NCI-H526 (cell line): ENCODE data around the gene PFDN5.

ENCODE experiments used
- DNase-seq, 2 experiments: peaks; one replicate each; lab custom pipeline; 2025; lab: John Stamatoyannopoulos, UW

PFDN5 gene

DNA sequence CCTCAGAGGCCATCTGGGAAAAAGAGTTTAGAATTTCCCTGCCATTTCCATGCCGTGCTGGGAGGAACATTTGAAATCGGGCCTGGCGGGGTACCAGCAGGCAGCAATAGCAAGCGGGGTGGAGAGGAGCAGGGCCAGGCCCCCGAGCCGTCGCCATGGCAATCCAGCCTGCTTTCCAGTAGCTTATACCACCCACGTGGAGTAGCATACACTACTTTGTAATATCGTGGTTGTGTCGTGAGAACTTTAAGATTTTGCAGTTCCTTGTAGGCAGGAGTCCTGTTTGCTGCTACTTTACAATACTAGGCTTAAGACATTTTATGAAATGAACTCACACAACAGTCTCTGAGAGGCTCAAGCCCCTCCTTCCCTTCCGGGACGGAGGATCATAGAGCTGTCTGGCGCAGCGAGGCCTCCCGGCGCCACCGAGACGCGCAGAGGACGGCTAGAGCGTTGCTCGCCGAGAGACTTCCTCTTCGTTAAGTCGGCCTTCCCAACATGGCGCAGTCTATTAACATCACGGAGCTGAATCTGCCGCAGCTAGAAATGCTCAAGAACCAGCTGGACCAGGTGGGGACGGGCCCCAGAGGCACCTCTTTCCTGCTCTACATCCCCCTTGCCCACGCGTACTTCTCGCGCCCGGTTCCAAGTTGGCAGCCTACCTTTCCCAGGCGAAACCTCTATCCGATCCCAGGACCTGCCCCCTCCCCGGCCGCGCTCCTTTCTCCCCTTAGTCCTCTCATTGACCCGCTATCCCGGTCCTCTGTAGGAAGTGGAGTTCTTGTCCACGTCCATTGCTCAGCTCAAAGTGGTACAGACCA, at the start of gene PFDN5:
Gene PFDN5 (plus strand): TSS at position 473 of the 821 bp plus-strand sequence. CDS start 26 bp downstream, at position 499.
- DNase-seq = peak; percentile 71 to 89

- peak; percentile 33 to 81 for DNase-seq
Observed at GRCh38 chr12:53251477-53252348, 43.6 kb upstream of the PFDN5 start.

DNA sequence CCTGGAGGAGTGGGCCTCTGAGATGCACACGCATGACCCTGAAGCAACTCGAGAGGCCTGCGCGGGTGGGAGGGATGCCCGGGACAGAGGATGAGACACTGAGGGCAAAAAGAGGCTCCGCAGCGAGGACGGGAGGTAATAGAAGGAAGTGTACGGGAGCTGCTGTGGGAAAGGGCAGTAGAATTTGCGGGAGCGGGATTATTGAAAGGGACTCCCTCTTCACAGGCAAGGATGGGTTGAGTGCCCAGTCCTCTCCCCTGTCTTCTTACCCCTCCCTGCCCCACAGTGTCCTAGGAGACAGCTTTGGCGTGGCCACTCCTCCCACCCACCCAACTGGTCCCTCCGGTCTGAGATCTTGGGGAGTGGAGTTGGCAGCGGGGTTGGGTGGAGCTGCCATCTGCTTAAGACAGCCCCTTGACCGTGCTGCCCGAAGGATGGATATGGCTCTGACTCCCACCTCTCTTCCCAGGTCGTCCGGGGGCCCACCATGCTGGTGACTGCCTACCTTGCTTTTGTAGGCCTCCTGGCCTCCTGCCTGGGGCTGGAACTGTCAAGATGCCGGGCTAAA, 42.9 kb upstream of the PFDN5 start:
- peak in 1 of 2 experiments; percentile 45 for DNase-seq

DNA sequence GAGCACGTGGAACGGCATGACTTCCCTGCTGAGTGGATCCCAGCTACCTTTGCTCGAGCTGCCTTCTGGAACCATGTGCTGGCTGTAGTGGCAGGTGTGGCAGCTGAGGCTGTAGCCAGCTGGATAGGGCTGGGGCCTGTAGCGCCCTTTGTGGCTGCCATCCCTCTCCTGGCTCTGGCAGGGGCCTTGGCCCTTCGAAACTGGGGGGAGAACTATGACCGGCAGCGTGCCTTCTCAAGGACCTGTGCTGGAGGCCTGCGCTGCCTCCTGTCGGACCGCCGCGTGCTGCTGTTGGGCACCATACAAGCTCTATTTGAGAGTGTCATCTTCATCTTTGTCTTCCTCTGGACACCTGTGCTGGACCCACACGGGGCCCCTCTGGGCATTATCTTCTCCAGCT, 42.0 kb upstream of the PFDN5 start:
- no peak for DNase-seq

- no peak for DNase-seq
Observed at GRCh38 chr12:53254816-53255545, 40.4 kb upstream of the PFDN5 start.

GRCh38 chr12:53255996-53256395, 39.3 kb upstream of the PFDN5 start:
- DNase-seq = no peak

DNA sequence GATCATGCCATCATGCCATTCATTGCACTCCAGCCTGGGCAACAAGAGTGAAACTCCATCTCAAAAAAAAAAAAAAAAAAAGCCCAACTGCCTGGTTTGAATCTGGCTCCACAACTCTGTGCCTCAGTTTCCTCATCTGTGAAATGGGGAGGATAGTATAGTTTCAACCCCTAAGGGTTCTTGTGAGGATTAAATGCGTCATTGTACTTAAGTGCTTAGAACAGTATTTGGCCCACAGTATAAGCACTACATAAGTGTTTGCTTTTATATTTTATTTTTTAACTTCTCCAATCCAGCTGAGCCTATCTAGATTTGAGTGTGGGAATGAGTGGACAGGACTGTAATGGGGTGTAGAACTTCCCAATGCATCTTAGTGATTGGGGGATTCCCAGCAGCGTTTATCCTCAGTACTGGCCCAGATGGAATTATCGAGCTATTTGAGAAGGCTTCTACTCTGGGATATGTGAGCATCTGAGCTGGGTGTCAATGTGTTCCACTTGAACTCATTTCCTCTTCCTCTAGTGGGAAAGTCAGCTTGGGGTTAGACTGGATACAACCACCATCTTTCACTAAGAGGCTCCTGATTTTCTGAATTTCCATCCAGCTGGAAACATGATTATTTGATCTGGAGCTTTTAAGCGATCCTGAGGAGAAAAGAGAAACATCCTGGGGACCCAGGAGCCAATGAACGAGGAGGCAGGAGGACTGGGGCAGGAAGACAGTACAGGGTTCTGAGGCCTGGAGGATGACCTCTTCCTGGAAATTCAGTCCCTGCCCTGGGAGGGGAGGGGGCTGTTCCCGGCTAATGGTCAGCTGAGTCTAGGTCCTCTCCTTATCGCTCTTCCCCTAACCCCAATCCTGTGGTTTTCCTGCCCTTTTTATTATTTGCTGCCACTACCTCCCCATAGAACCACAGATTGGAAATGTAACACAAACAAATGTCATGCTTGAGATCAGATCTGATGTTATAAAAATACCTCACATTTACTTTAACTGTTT, 36.5 kb upstream of the PFDN5 start:
- no peak for DNase-seq

- DNase-seq = no peak
Observed at GRCh38 chr12:53259891-53260290, 35.5 kb upstream of the PFDN5 start.

DNA sequence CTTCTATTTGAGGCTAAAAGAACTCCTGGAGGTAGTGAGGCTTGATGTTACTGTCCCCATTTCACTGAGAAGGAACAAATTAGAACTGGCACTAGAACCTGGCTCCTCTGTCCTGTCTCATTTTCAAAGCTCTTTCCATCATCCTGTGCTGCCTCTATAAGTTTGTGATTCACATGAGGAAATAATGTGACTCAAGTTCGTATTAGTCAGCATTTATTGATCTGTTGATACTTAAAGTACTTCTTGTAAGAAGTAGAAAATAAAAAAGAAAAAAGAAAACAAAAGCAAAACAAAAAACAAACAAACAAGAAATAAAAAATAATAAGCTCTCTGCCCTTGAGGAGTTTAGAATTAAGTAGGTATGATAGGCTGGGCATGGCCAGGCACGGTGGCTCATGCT, 29.6 kb upstream of the PFDN5 start:
- no peak for DNase-seq

DNA sequence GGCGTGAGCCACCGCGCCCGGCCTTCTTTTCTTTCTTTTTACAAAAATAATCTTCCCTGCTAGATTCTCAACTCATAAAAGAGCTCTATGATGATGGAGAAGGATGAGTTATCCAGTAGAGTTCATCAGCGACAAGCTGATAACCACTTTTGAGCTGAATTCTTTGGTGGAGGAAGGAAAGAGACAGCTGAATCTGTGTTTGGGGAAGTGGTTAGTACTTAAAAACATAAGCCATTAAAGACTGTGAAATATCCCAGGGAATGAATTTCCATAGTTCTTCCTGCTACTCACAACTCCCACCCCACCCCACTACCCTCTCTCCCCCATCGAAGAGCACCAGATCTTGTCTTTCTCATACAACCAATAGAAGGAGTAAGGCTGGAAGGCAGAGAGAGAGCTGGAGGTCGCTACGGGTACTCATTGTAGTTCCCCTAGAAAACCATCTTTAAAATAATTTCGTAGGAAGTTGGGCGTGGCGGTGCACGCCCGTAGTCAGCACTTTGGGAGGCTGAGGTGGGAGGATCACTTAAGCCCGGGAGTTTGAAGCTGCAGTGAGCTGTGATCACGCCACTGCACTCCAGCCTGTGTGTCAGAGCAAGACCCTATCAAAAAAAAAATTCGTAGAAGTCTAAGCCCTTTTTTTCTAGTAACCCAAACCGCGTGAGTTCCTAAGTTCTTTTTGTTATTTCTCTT, 27.9 kb upstream of the PFDN5 start:
- DNase-seq = no peak

- peak; percentile 35 to 84 for DNase-seq
Observed at GRCh38 chr12:53267999-53268629, 27.2 kb upstream of the PFDN5 start, which contains the start of gene ESPL1. Gene ESPL1, plus strand, starts transcription at chr12:53268299. Its CDS starts 468 bp downstream, at chr12:53268767.

GRCh38 chr12:53268630-53269562, 26.4 kb upstream of the PFDN5 start:
- DNase-seq = peak in 1 of 2 experiments; percentile 14

DNA sequence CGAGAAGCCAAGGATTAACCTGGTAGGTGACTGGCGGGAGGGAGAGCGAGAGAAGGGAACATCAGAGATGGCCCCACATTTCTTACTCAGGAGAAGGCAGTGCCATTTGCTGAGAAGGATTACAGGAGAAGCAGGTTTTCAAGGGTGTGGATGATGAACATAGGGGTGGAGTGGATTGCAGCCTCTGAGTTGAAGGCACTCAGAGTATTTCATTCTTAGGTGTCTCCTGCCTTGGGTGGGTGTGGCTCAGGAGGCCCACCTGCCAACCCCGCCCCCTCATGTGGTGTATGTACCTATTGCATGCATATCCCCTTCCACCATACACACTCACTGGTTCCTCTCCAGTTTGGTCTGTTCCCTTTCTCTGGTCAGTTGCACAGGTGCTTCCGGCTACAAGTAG, 20.9 kb upstream of the PFDN5 start:
- DNase-seq = no peak

- no peak for DNase-seq
Observed at GRCh38 chr12:53276511-53276910, 18.8 kb upstream of the PFDN5 start.

DNA sequence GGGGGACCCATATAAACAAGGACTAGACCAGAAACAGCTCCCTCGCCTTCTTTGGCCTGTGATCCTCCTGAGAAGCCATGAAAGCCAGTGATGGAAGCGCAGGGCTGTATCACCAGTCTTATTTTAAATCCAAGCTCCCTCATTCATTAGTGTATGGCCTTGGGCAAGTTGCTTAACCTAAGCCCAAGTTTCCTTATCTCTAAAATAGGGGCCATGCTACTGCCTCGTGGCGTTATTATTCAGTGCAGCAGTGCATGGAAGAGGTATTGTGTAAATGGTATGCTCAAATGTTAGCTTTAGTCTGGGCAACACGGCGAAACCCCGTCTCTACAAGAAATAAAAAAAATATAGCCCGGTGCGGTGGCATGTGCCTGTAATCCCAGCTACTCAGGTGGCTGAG, 17.4 kb upstream of the PFDN5 start:
- DNase-seq = no peak

DNA sequence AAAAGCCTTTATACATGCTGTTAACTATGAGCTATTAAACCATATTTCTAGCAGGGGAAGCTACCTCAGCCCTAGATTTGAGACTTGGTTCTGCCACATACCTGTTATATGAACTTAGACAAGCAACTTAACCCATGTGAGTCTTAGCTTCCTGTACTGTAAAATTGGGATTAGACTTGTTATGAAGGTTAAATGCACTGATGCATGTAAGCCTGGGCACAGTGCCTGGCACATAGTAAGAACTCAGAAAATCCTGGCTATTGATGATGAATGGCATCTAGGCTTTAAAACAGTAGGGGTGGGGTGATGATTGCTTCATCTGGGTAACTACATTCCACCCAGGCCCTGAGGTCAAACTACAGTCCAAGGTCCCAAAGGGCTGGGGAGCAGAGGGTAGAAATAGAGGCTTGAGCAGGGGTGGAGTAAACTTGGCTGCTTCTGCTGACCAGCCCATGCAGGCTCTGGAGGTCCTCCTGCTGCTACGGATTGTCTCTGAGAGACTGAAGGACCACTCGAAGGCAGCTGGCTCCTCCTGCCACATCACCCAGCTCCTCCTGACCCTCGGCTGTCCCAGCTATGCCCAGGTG, 16.0 kb upstream of the PFDN5 start:
- no peak for DNase-seq

GRCh38 chr12:53279888-53280498, 15.3 kb upstream of the PFDN5 start:
- DNase-seq = no peak
